ENCODE results near the gene VPS37C.

The VPS37C gene

GRCh38 chr11:61131186-61131585 lies 30.0 kb downstream of the VPS37C start:
- Histone ChIP-seq H4K8ac (ENCODE audit: low read depth, low read length) (no peak overlapping the region), H3K27ac (replicated peaks; ENCODE audit: low read length) (no peak overlapping the region), H3K79me1 (ENCODE audit: low read depth, low read length) (no peaks in the 10 kb centered on the region), H3K4ac (ENCODE audit: low read length) (no peak overlapping the region), H2AFZ (ENCODE audit: low read length) (no peak overlapping the region), H3K36me3 (replicated peaks in 1 of 2; ENCODE audit: control insufficient read depth in 2 of 2, insufficient read depth in 2 of 2, low read length in 2 of 2) (peaks cover 4 to 40% of the 10 kb centered on the region in 2 donors), H3K4me2 (ENCODE audit: insufficient read depth, low read length, poor library complexity, severe bottlenecking) (no peak overlapping the region), H3K9me3 (replicated peaks in 1 of 2; ENCODE audit: control insufficient read depth in 2 of 2, insufficient read depth in 1 of 2, low read depth in 1 of 2, low read length in 2 of 2) (no peaks in the 10 kb centered on the region), H3K23ac (ENCODE audit: low read depth, low read length, poor library complexity) (no peak overlapping the region), H2BK120ac (ENCODE audit: low read depth, low read length) (no peak overlapping the region), H3K9ac (ENCODE audit: low read depth, low read length, poor library complexity) (no peak overlapping the region), H3K14ac (ENCODE audit: low read length) (no peak overlapping the region), H3K4me1 (ENCODE audit: control insufficient read depth in 2 of 2, insufficient read depth in 1 of 2, low read depth in 1 of 2, low read length in 2 of 2) (peaks cover 8 to 9% of the 10 kb centered on the region in 2 donors), H2BK12ac (ENCODE audit: low read length) (no peak overlapping the region), H3K18ac (ENCODE audit: low read length) (no peak overlapping the region), H4K91ac (ENCODE audit: low read depth, low read length, poor library complexity) (no peak overlapping the region), H3K27me3 (ENCODE audit: control insufficient read depth in 3 of 3, insufficient read depth in 3 of 3, low read depth in 1 of 3, low read length in 3 of 3) (no peaks in the 10 kb centered on the region), H2BK15ac (ENCODE audit: low read length) (no peak overlapping the region), H2BK5ac (ENCODE audit: low read length) (no peak overlapping the region), H3K4me3 (ENCODE audit: low read length in 2 of 2) (no peak overlapping the region), H2AK5ac (ENCODE audit: low read depth, low read length) (no peak overlapping the region)
- no peak for DNase-seq (ENCODE audit: low spot score)
- WGBS, 2 donors (ENCODE audit: extremely low coverage in 2 of 2, insufficient read length in 2 of 2, insufficient replicate concordance in 1 of 2), result no CpG with 5 or more reads among the region's 8 CpGs

GRCh38 chr11:61129639-61130523 lies 31.3 kb downstream of the VPS37C start:
- H3K79me1 ChIP-seq (ENCODE audit: low read depth, low read length), result no peaks in the 10 kb centered on the region
- no peak overlapping the region for H2BK12ac ChIP-seq (ENCODE audit: low read length)
- no peak overlapping the region for H3K4me2 ChIP-seq (ENCODE audit: insufficient read depth, low read length, poor library complexity, severe bottlenecking)
- peak overlapping the region; percentile 65 for H3K9ac ChIP-seq (ENCODE audit: low read depth, low read length, poor library complexity)
- H2AK5ac ChIP-seq (ENCODE audit: low read depth, low read length), result peak overlapping the region; percentile 36
- no peak overlapping the region for H2BK120ac ChIP-seq (ENCODE audit: low read depth, low read length)
- H3K23ac ChIP-seq (ENCODE audit: low read depth, low read length, poor library complexity), result peak overlapping the region; percentile 15
- no CpG with 5 or more reads among the region's 33 CpGs for WGBS, 2 donors (ENCODE audit: extremely low coverage in 2 of 2, insufficient read length in 2 of 2, insufficient replicate concordance in 1 of 2)
- no peak overlapping the region for H3K27ac ChIP-seq (replicated peaks; ENCODE audit: low read length)
- H2BK5ac ChIP-seq (ENCODE audit: low read length), result no peak overlapping the region
- peak overlapping the region; percentile 77 for H2AFZ ChIP-seq (ENCODE audit: low read length)
- no peak overlapping the region for H3K4me3 ChIP-seq (ENCODE audit: low read length in 2 of 2)
- peak overlapping the region; percentile 49 for H3K14ac ChIP-seq (ENCODE audit: low read length)
- peak; percentile 85 for DNase-seq (ENCODE audit: low spot score)
- no peaks in the 10 kb centered on the region for H3K9me3 ChIP-seq (replicated peaks in 1 of 2; ENCODE audit: control insufficient read depth in 2 of 2, insufficient read depth in 1 of 2, low read depth in 1 of 2, low read length in 2 of 2)
- peak overlapping the region; percentile 83 for H4K8ac ChIP-seq (ENCODE audit: low read depth, low read length)
- peaks cover 9 to 10% of the 10 kb centered on the region in 2 donors for H3K4me1 ChIP-seq (ENCODE audit: control insufficient read depth in 2 of 2, insufficient read depth in 1 of 2, low read depth in 1 of 2, low read length in 2 of 2)
- H4K91ac ChIP-seq (ENCODE audit: low read depth, low read length, poor library complexity), result no peak overlapping the region
- H3K27me3 ChIP-seq (ENCODE audit: control insufficient read depth in 3 of 3, insufficient read depth in 3 of 3, low read depth in 1 of 3, low read length in 3 of 3), result no peaks in the 10 kb centered on the region
- H3K18ac ChIP-seq (ENCODE audit: low read length), result peak overlapping the region; percentile 44
- H3K4ac ChIP-seq (ENCODE audit: low read length), result peak overlapping the region; percentile 32
- no peak overlapping the region for H2BK15ac ChIP-seq (ENCODE audit: low read length)
- H3K36me3 ChIP-seq (replicated peaks in 1 of 2; ENCODE audit: control insufficient read depth in 2 of 2, insufficient read depth in 2 of 2, low read length in 2 of 2), result peaks cover 4 to 37% of the 10 kb centered on the region in 2 donors

DNA sequence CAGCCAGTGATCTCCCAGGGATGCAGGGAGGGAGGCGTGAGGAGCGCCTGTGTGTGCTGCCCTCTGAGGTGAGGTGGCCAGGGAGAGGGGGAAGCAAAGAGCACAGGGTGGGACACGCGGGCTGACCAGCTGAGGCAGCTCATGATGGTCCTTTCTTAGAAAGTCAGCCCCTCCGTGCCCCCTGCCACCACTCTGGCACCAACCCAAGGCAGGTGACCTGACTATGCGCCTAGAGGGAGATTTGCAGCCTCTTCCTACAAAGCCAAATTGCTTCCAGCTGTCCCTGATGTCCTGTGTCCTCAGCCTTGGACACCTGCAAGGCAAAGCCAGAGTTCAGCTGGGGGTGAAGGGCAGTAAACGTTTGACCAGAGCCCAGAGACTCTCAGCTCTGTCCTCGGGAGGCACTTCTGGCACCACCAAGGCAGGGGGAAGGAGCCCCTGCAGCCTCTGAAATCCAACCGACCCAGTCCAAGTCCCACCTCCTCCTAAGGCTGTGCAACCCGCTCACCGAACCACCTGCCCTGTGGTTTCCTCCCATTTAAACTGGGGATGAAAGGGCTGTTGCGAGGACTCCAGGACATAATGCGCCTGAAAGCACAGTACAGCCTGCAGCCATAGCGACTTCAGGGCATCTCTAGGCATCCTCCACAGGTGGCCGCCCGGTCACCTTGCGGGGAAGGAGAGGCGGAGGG lies 32.1 kb downstream of the VPS37C start:
- Histone ChIP-seq H2BK120ac (ENCODE audit: low read depth, low read length) (no peak overlapping the region), H3K27ac (replicated peaks; ENCODE audit: low read length) (no peak overlapping the region), H4K8ac (ENCODE audit: low read depth, low read length) (peak overlapping the region; percentile 83)

GRCh38 chr11:61127991-61128390 lies 33.2 kb downstream of the VPS37C start:
- H2BK120ac ChIP-seq (ENCODE audit: low read depth, low read length), result no peak overlapping the region
- no peak overlapping the region for H3K4me3 ChIP-seq (ENCODE audit: low read length in 2 of 2)
- no peak overlapping the region for H3K4me2 ChIP-seq (ENCODE audit: insufficient read depth, low read length, poor library complexity, severe bottlenecking)
- H3K27ac ChIP-seq (replicated peaks; ENCODE audit: low read length), result no peak overlapping the region
- no peak overlapping the region for H3K18ac ChIP-seq (ENCODE audit: low read length)
- peaks cover 9 to 12% of the 10 kb centered on the region in 2 donors for H3K4me1 ChIP-seq (ENCODE audit: control insufficient read depth in 2 of 2, insufficient read depth in 1 of 2, low read depth in 1 of 2, low read length in 2 of 2)
- no peak overlapping the region for H2BK15ac ChIP-seq (ENCODE audit: low read length)
- no peak overlapping the region for H4K8ac ChIP-seq (ENCODE audit: low read depth, low read length)
- peak overlapping the region; percentile 78 for H3K9ac ChIP-seq (ENCODE audit: low read depth, low read length, poor library complexity)
- no peaks in the 10 kb centered on the region for H3K79me1 ChIP-seq (ENCODE audit: low read depth, low read length)
- H3K36me3 ChIP-seq (replicated peaks in 1 of 2; ENCODE audit: control insufficient read depth in 2 of 2, insufficient read depth in 2 of 2, low read length in 2 of 2), result peaks cover 2 to 21% of the 10 kb centered on the region in 2 donors
- H3K27me3 ChIP-seq (ENCODE audit: control insufficient read depth in 3 of 3, insufficient read depth in 3 of 3, low read depth in 1 of 3, low read length in 3 of 3), result no peaks in the 10 kb centered on the region
- H2AFZ ChIP-seq (ENCODE audit: low read length), result no peak overlapping the region
- no peaks in the 10 kb centered on the region for H3K9me3 ChIP-seq (replicated peaks in 1 of 2; ENCODE audit: control insufficient read depth in 2 of 2, insufficient read depth in 1 of 2, low read depth in 1 of 2, low read length in 2 of 2)
- H4K91ac ChIP-seq (ENCODE audit: low read depth, low read length, poor library complexity), result peak overlapping the region; percentile 82
- H3K14ac ChIP-seq (ENCODE audit: low read length), result no peak overlapping the region
- H3K23ac ChIP-seq (ENCODE audit: low read depth, low read length, poor library complexity), result peak overlapping the region; percentile 29
- H2AK5ac ChIP-seq (ENCODE audit: low read depth, low read length), result peak overlapping the region; percentile 57
- H2BK5ac ChIP-seq (ENCODE audit: low read length), result no peak overlapping the region
- H3K4ac ChIP-seq (ENCODE audit: low read length), result no peak overlapping the region
- no peak overlapping the region for H2BK12ac ChIP-seq (ENCODE audit: low read length)
- WGBS, 2 donors (ENCODE audit: extremely low coverage in 2 of 2, insufficient read length in 2 of 2, insufficient replicate concordance in 1 of 2), result no CpG with 5 or more reads among the region's 9 CpGs
- no peak for DNase-seq (ENCODE audit: low spot score)

More for the DNA sequence above, 32.1 kb downstream of the VPS37C start:
- no peaks in the 10 kb centered on the region for H3K27me3 ChIP-seq (ENCODE audit: control insufficient read depth in 3 of 3, insufficient read depth in 3 of 3, low read depth in 1 of 3, low read length in 3 of 3)
- H2BK5ac ChIP-seq (ENCODE audit: low read length), result no peak overlapping the region
- H3K79me1 ChIP-seq (ENCODE audit: low read depth, low read length), result no peaks in the 10 kb centered on the region
- H3K4me3 ChIP-seq (ENCODE audit: low read length in 2 of 2), result no peak overlapping the region
- H3K4ac ChIP-seq (ENCODE audit: low read length), result peak overlapping the region; percentile 32
- no peak overlapping the region for H2BK15ac ChIP-seq (ENCODE audit: low read length)
- peak overlapping the region; percentile 36 for H2AK5ac ChIP-seq (ENCODE audit: low read depth, low read length)
- H3K14ac ChIP-seq (ENCODE audit: low read length), result peak overlapping the region; percentile 49
- no peaks in the 10 kb centered on the region for H3K9me3 ChIP-seq (replicated peaks in 1 of 2; ENCODE audit: control insufficient read depth in 2 of 2, insufficient read depth in 1 of 2, low read depth in 1 of 2, low read length in 2 of 2)
- peaks cover 4 to 29% of the 10 kb centered on the region in 2 donors for H3K36me3 ChIP-seq (replicated peaks in 1 of 2; ENCODE audit: control insufficient read depth in 2 of 2, insufficient read depth in 2 of 2, low read length in 2 of 2)
- H2AFZ ChIP-seq (ENCODE audit: low read length), result no peak overlapping the region
- peaks cover 9 to 12% of the 10 kb centered on the region in 2 donors for H3K4me1 ChIP-seq (ENCODE audit: control insufficient read depth in 2 of 2, insufficient read depth in 1 of 2, low read depth in 1 of 2, low read length in 2 of 2)
- H4K91ac ChIP-seq (ENCODE audit: low read depth, low read length, poor library complexity), result no peak overlapping the region
- H3K9ac ChIP-seq (ENCODE audit: low read depth, low read length, poor library complexity), result peak overlapping the region; percentile 65
- DNase-seq (ENCODE audit: low spot score), result no peak
- H3K18ac ChIP-seq (ENCODE audit: low read length), result peak overlapping the region; percentile 44
- H2BK12ac ChIP-seq (ENCODE audit: low read length), result no peak overlapping the region
- WGBS, 2 donors (ENCODE audit: extremely low coverage in 2 of 2, insufficient read length in 2 of 2, insufficient replicate concordance in 1 of 2), result no CpG with 5 or more reads among the region's 18 CpGs
- H3K4me2 ChIP-seq (ENCODE audit: insufficient read depth, low read length, poor library complexity, severe bottlenecking), result no peak overlapping the region
- peak overlapping the region; percentile 90 for H3K23ac ChIP-seq (ENCODE audit: low read depth, low read length, poor library complexity)

Measured in neuronal stem cell (in vitro differentiated cells).